Activated CD8-positive, alpha-beta memory T cell treated with anti-CD3 and anti-CD28 coated beads, Interleukin-2, amount 50 U/mL, for 1 hour (primary cell): Measurements from ENCODE around the gene POU3F3.
A peak's percentile ranks its signal among the peaks of the same experiment; 100 is the strongest.

Experiments
- DNase-seq: peaks from one replicate; pipeline ENCODE4 v3.0.0-alpha.2; 2020; ENCODE audit errors: extremely low read depth

The POU3F3 gene

DNA sequence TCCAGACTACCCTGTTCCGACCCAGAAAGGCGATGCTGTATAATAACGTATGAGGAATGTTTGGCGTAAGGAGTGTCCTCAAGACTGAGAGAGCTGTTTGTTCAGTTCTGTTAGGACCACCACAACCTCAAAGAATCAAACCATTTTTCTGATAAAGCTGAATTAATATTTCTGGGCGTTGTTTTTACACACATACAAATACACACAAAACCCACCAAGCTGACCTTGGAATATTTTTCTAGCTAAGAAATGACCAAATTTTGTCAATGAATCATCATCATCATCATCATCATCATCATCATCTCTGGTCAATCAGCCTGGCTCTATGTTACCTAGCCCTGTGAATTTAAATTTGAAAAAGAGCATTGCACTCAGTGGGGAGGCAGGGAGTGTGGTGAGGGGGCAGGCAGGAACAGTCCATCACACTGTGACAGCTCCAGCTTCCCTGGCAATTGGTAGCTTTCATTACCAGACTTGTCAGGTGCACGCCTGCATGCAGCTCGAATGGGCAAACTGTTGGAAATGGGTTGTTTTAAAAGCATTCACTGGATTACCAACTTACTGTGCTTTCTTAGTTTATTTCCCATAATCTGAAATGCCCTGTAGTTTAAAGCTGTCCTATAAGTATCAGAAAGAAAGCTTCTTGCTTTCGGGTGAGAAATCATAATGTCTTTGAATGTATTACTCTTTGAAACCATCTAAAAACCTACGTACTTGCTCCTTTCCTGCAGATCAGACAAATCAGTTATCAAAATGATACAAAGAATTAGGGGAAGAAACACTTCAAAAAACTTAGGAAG, 6.9 kb upstream of the POU3F3 start:
- no peak for DNase-seq

DNA sequence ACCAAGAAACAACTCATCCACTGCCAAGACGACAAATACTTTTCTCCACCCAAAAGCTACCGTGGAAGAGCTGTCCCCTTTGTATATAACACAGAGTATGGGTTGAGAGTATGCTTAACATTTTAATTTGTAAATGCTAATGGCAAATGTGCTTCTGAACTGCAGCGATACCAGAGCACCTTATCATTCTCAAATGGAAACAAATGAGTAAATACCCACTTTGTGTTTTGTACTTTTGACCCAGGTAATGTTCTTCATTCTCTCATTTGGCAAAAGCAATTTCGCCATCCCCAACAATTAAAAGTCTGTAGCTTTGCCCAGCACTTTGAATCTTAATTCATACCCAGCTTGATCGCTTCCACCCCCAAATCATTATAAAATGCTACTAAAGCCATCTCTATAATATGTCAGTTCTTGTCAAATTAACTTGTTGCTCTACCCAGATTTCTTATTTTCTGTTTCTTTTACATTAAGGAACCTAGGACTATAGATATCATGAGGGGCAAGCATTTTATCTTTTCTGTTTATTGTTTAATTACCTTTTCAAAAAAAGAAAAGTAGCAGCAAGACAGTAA, 6.2 kb upstream of the POU3F3 start:
- DNase-seq: no peak

DNA sequence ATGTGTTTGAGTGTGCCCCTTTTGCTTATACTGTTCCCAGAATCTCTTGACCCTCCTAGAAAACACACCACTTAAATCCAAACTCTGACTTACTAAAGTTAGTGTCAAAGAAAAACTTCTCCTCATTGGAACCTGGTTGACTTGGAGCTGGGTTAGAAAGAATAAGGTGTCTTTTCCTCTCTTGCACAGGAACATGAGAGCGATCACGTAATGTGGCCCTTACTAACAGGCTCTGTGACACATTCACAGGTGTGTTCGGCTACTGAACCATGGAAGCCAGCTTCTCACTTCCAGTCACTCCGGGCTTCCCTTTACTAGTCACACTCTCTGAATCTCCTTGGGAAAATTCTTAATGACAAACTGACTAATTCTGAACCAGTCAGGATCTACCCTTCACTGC, 5.4 kb upstream of the POU3F3 start:
- no peak for DNase-seq

DNA sequence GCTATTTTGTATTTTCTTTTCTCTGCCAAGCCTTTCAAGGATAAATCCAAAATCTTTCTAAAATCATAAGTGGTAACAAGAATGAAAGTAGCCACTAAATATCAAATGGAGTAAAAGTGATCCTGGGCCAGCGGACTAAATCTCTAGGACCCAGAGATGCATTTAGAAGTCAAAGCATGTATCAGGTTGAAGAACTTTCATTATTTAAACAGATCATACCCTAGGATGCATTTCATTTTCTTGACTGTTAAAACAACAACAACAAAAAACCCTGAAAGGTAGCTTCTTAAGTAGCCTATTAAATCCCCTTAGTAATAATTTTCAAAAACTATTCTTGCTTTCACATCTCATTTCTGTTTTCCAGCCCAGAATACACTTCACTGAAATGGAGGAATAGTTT, 4.8 kb upstream of the POU3F3 start:
- no peak for DNase-seq

DNA sequence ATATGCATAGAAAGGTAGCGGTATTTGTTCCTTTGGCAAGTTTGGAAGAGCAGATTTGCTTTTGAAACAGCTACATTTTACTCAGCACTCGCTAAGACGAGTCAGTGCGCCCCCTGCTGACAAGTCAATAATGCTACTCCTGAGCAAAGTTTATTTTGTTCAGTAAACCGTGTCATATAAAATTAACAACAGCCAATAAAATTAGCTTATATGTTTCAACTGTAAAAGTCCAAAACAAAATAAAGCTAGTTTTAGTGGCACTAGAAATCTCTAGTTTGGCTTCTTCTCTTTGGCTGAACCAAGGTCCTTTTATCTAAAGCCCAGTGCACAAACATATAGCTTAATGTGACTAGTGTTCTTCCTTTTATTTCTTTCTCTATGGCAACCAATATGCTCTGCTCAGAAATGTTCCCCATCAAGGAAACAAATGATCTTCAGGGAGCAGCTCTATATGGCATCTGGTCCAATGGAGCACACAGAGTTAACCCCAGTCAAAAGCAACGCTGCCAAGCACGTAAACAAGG, 4.2 kb upstream of the POU3F3 start:
- DNase-seq: peak; percentile 14

DNA sequence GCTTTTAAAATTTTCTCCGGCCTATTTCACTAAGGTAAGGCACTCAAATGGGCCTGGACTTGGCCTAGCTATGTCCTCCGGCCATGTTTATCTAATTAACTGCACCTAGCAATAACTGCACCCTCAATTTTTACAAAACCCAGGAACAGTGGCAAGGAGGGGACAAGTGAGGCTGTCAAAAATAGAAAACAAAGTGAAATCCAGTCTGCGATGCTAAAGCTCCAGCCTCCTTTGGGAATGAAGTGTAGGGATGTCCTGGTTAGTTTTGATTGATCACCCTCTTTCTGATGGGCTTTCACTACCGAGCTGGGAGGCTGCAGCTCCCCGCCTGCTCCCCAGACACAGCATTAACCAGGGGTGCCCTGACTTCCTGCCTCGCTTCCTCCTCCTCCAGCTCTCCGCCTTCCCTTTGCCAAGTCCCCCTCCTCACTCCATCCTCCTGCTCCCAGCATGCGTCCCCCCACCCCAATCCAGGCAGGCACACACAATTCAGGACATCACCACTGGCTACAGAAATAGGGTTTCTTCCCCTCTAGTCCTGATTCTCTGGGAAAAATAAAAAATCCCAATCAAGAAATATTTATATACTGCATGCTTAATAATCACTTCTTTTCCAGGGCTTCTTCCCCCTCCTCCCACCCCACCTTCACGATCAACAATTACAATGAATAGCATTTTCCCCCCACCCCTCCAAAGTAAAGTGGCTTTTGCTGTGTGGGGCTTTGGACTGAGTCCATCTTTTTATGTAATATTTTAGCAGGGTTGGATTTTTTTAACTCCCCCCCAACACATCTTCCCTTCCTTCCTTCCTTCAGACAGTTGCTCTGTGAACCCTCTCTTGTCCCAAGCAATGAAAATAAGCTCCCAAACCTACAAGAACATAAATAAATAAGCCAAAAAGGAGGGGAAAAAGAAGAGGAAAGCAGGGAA, 3.3 kb upstream of the POU3F3 start:
- DNase-seq: no peak

DNA sequence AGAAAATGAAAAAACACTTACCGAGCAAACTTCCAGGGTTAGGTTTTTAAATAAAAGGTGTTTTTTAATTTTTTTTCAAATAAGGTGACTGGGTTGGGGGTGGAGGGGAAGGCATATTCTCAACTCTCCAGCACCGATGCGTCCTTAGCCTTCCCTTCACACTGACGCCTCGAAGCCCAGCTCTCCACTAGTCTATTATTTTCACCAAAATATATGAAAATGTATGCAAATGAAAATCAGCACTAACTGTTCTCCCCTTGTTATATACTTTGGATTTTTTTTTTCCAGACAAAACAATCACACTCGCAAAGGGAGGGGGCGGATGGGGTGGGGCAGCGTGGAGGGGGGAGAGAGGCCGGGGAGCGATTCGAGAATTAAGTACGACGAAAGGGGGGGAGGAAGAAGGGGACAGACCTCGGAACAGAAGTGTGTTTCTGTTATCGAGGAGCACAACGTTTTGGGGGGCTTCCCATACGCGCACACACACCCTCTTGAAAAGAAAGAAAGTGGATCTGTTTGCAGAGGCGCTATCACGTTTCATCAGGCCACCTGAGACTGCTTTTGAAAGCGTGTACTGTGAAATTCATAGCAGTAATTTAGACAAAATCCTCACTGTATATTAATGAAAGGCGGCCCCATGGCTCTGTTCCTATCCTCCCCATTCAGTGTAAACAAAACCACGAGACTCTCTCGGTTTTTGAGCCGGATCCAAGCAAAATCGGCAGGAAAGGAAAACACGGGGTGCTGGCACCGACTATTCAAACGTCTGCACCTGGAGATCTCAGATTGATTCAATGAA, 2.4 kb upstream of the POU3F3 start:
- DNase-seq: no peak

DNA sequence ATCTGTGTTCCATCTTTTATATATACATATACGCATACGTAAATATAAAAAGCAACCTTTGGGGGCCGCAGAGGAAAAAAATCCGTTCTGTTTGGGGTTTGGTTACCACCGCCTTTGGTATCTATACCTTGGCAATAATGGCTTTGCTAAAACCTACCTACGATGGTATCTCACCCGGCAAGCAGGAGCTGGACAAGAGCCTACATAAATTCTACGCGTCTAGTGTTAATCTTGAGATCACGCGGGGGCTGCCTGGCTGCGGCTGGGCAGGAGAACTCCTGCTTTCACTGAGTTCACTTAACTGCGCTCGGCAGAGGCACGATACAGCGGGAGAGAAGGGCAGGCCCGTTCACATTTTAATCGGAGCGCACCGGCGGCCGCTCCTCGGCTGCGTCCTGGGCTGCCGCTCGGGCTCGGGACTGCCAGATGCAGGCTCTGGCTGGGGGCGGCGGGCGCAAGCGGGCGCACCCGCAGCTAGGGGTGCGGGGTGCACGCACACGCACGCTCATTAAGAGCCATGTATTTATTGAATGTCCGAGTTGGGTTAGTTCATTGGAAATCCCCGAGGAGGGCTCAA, 1.7 kb upstream of the POU3F3 start:
- no peak for DNase-seq

DNA sequence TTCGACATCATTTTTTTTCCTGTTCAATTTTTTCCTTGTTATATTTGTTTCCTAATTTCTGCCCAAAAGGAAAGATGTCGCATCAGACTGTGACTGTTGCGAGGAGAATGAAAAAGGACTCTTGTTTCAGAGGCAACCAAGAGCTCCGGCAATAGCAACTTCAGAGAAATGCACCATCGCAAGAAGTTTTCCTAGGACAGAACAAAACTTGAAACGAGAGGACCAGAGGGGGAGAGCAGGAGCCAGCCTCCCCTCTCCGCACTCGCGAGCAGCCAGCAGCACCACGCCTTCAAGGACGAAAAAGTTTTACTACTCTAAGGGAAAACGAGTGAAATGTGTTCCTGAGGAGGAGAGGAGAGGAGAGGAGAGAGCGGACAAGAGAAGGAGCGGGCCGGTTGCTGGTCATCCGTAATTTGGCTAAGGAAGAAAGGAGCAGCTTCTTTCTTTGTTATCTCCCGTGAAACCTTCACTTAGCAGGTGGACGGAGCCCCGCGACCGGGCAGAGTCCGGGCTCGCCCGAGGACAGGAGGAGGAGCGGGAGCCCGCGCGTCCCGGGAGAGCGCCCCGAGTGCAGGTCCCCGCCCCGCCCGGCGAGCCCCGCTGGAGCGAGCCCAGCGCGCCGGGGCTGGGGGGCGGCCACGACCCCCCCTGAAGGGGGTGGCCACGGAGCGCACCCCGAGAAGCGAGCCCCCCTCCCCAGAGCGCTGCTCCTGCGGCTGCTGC, 744 bp downstream of the POU3F3 start:
- no peak for DNase-seq

DNA sequence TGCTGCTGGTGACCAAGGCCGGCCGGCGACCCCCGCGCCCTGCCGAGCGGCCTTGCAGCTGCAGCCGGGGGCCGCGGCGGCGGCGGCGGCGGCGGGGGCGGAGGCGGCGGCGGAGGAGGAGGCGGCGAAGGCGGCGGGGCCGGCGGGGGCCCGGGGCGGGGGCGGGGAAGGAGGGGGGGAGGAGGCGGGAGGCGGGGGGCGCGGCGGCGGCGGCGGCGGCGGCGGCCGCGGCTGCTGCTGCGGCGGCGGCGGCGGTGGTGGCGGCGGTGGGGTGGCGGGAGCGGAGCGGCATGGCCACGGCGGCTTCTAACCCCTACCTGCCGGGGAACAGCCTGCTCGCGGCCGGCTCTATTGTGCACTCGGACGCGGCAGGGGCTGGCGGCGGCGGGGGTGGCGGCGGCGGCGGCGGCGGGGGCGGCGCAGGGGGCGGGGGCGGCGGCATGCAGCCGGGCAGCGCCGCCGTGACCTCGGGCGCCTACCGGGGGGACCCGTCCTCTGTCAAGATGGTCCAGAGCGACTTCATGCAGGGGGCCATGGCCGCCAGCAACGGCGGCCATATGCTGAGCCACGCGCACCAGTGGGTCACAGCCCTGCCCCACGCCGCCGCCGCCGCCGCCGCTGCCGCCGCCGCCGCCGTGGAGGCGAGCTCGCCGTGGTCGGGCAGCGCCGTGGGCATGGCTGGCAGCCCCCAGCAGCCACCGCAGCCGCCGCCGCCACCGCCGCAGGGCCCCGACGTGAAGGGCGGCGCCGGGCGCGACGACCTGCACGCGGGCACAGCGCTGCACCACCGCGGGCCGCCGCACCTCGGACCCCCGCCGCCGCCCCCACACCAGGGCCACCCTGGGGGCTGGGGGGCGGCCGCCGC, 1.5 kb downstream of the POU3F3 start:
- DNase-seq: no peak

DNA sequence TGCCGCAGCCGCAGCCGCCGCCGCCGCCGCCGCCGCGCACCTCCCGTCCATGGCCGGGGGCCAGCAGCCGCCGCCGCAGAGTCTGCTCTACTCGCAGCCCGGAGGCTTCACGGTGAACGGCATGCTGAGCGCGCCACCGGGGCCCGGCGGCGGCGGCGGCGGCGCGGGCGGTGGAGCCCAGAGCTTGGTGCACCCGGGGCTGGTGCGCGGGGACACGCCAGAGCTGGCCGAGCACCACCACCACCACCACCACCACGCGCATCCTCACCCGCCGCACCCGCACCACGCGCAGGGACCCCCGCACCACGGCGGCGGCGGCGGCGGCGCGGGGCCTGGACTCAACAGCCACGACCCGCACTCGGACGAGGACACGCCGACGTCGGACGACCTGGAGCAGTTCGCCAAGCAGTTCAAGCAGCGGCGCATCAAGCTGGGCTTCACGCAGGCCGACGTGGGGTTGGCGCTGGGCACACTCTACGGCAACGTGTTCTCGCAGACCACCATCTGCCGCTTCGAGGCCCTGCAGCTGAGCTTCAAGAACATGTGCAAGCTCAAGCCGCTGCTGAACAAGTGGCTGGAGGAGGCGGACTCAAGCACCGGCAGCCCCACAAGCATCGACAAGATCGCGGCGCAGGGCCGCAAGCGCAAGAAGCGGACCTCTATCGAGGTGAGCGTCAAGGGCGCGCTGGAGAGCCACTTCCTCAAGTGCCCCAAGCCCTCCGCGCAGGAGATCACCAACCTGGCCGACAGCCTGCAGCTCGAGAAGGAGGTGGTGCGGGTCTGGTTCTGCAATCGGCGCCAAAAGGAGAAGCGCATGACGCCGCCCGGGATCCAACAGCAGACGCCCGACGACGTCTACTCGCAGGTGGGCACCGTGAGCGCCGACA, 2.4 kb downstream of the POU3F3 start:
- no peak for DNase-seq

DNA sequence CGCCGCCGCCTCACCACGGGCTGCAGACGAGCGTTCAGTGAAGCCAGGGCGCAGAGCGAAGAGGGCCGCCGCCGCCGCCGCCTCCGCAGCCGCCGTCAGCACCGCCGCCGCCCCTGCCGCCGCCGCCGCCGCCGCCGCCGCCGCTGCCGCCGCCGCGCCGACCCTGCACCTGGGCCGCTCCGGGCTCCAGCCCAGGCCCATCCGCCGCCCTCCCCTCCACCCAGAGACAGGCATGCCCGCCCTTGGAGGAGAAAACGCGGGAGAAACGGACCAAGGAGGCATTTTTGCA, 3.0 kb downstream of the POU3F3 start:
- DNase-seq: no peak

DNA sequence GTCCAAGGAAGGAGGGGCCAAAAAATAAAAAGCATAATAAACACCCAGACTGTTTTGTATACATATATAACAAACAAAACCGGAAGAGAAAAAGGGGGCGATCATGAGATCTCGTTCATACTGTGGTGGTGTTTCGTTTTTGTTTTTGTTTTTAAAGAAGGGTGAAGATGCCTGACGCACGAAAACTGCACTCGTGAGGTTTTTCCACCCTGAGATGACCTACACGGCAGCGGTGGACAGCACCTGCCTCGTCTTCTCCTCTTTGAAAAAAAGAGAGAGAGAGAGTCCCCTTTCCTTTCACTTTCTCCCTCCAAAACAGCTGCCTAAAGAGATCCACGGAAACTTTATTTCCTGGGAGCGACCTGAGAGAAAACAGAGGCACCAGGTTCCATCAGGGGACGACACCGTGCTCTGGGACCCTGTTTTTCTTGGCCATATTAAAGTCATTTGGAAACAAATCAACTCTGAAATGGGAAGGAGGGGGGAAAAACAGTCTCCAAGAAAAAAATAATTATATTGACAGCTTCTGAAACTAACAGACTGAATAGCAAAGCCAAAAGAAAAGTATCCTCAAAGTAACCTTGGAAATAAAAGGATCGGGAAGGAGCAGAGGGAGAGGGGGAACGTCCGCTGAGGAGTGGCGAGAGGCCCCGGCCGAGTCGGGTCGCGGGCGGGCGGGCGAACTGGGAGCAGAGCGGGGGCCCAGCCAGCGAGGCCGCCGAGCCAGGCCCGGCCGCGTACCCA, 3.5 kb downstream of the POU3F3 start:
- DNase-seq: no peak

DNA sequence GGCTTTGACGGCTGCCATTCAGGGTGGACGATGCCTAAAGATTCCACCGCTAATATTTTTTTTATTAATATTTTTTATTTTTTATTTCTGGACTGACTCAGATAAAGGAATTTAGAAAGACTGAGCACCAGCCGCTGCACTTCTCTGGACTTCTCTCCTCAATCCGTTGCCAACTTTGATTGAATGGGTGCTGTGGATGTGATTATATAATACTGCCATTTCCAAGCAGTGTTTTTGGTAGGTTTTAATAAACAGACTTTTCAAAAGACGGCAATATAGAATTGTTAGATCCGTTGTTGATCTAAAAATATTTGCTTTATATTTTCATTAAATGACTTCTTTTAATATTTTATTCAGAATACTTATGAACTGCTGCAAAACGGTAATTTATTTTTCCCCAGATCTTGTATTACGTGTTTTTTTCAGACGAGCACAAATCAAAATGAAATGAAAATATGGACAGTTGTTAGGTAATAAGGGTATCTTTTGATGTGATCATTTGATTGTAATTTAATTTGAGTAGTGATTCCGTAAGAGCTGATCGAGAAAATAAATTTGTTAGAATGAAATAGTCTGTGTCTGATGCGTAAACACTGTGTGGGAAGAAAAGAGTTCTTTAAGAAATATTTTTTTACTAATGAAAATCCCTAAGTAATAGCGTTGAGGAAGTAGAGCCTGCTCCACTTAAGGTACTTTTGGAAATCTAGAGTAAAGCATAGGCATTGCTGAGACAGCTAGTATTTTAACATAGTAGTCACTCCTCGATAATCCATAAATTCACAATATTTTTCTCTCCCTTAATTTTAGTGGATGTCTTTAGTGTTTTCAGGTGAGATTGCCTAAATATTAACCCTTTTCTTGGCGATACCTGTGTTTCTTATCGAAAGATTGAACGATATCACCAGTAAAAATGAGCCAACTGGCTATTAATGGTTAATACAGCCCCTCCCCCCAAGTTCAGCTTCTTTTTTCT, 4.4 kb downstream of the POU3F3 start:
- DNase-seq: no peak

DNA sequence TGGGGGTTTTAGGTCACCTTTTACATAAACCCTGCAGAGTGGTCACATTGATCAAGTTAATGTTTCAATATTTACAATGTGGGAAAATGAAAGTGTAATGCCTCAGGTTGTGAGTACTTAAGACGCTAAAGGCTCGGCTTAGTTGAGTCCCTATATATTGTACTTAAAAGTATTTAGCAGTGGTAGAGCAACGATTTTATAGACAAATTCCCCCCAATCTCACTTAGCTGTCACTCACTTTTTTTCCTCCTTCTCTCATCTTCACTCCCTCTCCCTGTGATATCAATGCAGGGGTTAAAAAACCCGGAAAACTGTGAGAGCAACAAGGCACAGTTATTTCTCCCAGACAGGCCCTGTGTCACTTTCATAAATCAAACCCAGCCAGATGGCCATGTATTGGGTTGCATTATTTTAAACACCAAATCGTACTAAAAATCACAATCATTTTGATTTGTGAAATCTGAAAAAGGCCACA, 5.4 kb downstream of the POU3F3 start:
- no peak for DNase-seq

DNA sequence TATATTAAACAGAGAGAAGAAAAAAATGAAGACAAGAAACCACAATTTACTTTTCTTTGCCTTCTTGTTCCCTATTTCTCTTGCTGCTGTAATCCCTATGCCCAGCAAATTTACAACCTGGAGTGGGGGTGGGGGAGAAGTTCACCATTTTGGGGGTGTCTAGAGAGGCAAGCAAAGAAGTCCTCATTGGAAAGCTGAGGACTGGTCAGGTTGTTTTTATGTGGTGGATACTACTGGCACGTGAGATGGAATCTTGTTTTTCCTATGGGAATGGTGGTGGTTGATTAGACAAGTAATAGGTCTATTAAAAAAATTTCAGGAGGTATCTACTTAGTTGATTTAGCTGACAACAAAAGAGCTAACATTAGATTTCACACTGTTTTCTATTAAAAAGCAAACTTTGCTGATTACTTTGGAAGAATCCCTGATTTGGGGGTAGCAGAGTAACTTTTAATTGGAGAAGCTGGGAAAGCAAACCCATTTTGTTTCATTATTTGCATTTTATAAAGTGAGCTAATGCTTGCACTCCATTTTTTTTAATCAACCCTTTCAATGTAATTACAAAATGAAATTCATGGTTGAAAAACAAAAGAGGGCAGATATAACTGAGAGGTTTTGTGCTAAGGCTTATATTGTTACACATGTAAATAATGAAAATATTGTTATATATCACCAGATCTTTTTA, 6.0 kb downstream of the POU3F3 start:
- DNase-seq: no peak
